Amygdala (tissue), 56 donors: Measurements from ENCODE around the gene PPM1E.
"Not testable (repeated sequence)": the region's sequence is repeated elsewhere in the genome, so short reads cannot be mapped to it uniquely, and the experiment has no call there.

ENCODE experiments used
- DNase-seq, 56 donors: peaks; one replicate each; lab custom pipeline; 2025; lab: John Stamatoyannopoulos, UW

The PPM1E gene

DNA sequence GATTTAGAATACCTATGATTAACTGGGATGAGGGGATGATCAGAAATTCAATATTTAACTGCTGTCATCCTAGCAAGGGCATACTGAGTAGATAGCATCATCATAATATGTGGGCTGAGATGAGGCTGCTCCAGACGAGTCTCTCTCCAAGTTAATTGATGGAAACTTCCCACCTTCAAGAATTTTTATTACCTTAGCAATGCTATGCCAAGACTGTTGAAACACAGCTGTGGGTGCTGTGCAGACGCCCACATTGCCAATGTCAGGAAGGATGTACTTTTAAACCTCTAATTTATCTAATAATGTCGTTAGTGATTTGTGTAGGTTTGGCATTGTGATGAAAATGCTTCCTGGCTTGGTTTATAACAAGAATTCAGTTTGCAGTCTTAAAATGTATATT, 180.6 kb downstream of the PPM1E start:
- DNase-seq = peak in 4 of 56 donors; percentile 2 to 13 (median 5)

DNA sequence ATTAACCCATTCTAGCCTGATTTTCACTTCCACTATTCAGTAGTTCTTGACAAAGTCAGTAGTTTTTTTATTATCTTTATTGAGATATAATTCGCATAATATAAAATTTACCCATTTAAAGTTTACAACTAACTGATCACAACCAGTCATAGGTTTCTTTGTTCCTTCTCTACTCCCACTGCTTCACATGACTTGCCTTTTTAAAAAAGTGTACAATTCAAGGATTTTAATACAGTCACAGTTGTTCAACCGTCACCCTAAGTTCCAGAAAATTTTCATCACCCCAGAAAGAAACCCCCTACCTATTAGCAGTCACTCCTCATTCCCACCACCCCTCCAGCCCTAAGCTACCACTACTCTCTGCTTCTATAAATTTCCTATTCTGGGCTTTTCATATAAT, 188.5 kb downstream of the PPM1E start:
- no peak for DNase-seq

DNA sequence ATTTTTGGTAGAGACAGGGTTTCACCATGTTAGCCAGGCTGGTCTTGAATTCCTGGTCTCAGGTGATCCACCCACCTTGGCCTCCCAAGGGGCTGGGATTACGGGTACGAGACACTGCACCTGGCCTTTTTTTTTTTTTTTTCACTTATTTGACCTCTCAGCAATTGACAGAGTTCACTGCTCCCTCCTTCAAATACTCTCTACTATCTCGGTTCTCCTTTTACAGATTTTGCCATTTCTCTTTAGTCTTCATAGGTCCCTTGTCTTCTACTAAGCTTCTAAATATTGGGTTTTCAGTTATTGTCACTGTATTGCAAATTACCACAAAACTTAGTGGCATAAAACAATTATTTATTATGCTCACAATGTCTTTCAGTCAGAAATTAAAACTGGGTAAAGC, 191.8 kb downstream of the PPM1E start:
- no peak for DNase-seq

DNA sequence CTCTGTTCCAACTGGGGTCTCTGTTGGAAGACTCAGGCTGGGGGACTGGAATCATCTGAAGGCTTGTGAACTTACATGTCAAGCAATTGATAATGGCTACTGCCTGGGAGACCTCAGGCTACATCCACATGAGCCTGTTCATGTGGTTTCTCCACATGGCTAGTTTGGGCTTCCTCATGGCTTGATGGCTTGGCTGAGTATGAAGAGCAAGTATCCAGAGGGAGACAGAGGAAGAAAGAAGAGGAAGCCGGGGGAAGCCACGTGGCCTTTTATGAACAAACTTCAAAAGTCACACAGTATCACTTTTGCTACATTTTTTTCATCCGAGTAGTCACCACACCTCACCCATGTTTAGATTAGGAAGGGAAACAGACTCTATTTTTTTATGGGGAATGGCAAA, 192.2 kb downstream of the PPM1E start:
- no peak for DNase-seq

DNA sequence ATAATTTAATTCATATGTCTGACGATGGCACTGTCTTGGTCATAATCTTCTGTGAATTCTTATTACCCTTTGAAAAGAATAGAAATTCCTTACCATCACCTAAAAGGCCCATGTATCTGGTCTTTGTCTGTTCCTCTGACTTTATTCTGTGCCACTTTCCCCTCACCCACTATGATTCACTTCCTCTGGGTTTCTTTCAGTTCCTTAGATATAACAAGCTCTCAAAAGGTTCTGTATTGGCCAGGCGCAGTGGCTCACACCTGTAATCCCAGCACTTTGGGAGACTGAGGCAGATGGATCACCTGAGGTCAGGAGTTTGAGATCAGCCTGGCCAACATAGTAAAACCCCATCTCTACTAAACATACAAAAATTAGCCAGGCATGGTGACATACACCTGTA, 198.7 kb downstream of the PPM1E start:
- not testable (repeated sequence) for DNase-seq

DNA sequence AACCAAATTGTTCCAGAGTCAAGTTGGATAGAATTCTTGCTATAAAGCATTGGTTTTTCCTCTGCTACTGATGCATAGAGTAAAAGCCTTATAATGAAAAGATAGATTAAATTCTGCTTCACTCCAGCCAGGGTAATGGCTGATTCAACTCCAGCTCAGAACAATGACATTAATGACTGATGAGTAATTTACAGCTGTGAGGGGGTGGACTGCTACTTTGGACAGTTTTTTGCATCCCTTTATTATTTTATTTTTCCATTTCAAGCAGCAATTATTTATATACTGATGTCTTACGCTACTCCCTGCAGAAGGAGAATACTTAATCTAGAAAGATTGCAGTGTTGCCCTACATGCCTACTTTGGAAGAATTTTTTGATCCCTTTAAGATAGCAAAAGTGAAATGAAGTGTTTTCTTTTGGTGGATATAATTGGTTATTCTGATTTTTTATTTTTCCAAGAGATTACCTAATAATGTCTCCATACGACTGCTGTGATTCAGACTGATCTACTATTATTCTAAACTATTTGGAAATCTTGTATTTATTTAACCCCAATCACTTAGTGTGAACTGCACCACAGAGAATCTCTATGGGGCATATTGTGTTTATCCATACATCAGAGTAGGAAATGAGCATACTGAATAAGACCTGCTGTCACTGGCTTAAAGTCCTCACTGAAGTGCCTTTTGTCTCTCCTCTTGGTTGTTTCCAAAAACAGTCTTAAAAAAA, 201.5 kb downstream of the PPM1E start:
- DNase-seq = no peak

DNA sequence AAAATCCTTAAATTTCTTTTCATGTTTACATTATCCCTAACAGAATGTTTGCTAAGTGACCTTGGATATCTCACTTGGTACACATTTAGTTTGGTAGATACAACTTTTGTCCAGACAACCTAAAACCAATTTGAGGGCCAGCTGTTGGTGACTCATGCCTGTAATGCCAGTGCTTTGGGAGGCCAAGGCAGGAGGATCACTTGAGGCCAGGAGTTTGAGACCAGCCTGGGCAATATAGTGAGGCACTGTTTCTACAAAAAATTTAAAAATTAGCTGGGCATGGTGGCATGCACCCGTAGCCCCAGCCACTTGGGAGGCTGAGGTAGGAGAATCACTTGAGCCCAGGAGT, 202.0 kb downstream of the PPM1E start:
- not testable (repeated sequence) for DNase-seq

DNA sequence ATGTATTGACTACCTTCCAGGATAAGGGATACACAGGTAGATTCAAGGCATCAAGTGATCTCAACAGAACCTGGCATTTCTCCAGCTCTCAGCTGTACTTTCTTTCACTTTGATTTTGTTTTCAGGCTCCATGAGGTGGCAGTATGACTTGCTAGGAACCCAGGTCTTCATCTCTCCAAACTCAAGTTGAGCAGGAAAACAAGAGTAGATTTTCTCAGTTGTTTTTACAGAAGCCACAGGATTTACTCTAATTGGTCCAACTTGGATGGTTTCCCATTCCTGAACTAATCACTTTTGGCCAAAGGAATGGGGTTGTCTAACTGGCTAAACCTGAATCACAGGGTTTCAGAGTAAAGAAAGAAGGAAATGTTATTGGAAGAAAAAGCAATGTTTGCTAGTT, 204.4 kb downstream of the PPM1E start:
- no peak for DNase-seq

DNA sequence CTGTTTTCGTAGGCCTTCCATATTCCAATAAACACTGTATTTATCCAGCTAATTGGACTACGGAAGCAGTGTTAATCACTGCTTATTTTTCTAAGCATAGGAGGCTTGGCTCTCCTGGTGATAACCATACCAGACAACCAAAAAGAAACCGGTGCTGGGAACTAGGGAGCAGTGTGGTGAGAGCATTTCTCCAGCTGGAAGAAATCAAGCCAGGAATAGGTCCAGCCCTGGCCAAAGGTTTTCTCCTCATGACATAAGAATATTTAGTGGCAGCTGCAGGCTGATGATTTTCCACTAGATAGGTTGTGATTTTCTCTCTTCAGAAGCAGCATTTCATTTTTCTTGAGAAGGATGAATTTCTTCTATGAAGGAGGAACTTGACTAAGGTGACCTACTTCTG, 209.6 kb downstream of the PPM1E start:
- no peak for DNase-seq

DNA sequence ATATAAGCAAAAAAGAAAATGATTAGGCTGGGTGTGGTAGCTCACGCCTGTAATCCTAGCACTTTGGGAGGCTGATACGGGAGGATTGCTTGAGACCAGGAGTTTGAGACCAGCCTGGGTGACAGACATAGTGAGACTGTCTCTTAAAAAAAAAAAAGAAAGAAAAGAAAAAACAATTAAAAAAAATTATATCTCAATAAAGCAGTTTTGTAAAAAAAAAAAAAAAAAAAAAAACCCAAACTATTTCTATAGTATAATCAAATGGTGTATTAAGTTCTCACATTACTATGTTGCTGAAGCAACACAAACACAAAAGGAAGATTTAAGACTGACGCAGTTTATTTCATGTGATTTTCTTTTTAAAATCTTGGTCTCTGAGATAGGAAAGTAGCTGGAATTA, 210.6 kb downstream of the PPM1E start:
- DNase-seq = no peak

DNA sequence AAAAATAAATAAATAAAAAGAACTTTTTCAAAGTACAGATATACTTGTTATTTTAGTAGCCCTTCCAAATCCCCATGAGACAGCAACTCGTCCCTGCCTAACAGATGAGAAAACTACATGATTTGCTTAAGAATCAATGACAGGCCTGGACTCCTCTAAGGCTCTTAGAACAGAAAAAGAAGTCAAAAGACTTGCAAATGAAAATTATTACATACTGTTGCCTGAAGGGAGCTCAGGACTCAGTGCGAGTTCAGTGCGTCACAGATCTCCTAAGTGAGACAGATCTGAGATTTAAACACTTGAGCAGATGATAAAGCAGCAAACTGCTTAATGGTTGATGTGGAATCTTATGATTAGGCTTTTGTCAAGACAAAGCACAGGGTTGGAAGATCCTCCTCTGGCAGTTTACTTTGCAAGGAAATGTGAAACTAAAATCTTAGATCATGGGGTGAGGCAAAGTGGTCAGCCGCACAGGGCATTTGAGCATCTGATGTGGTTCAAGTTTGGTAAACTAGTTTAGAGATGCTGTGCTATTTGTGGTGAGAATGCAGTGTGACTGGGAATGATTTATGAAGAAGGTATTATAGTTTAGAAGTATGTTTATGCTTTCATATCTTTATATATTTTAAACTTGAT, 212.9 kb downstream of the PPM1E start:
- no peak for DNase-seq

DNA sequence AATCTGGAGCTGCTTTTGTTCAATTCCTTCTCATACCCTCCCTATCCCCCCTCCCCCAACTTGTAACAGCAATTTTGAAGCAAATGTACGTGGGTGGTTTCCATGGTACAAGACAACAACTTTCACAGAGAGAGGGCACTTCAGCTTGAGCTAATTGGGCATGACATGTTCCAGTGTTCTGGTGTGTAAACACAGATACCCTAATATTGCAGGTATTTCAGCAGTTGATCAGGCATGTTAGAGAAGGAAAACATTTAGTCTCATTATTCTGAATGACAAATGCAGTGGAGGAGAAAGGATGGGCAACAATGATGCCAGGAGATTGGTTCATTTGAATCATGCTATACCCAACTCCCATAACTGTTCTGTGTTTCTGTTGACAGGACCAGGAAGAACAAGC, 213.5 kb downstream of the PPM1E start:
- DNase-seq = no peak

DNA sequence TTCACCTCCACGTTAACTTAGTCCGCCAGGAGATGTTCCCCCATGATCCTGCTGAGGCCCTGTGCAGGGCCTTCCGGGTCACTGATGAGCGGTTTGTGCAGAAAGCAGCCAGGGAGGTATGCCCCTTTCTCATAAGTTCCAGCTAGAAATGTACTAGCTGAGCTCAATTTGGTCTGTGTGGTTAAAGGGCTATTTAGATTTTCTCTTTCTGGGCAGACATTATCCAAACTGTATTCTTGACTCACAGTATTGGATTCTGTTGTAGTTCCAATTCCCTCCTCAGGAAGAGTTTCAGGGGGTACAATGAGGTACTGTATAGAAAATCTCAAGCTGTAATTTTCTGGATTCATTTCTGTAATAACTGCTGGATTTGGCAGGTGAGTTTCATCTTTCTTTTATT, 214.0 kb downstream of the PPM1E start:
- no peak for DNase-seq

DNA sequence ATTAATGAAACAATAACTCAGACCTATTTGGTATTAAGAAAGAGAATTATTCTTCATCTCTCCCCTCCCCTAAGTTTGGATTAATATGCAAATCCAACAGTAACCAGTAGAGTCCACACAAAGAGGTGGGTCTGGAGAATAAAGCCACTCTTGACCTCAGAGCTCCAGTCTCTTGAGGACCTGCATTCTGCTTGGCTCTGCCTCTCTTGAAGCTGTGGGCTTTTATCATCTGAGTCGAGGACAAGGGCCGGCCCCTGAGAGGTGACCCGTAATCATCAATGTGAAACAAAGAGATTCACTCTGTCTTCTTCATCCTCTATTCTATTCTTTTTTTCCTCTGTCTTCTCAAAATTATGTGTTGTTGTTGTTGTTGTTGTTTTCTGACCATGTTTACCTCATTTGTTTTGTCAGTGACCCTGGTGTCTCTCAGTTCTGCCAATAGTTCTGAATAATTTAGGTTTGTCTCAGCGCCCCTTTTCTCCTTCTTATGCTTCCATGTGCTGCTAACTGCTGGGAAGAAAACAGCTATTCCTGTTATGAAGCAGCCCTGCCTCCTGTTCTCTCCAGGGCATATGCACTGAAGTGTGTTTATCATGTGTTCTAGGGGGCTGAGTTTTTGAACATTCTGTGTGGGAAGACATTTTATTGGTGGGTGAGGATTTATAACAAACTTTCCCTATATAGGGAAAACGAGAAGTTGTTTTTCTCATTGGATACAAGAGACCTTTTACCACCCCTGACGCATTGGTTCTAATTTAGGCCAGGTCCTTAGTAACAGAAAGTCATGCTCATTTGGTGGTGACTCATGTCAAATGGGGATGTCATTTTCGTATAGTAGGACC, 215.2 kb downstream of the PPM1E start:
- DNase-seq = no peak

DNA sequence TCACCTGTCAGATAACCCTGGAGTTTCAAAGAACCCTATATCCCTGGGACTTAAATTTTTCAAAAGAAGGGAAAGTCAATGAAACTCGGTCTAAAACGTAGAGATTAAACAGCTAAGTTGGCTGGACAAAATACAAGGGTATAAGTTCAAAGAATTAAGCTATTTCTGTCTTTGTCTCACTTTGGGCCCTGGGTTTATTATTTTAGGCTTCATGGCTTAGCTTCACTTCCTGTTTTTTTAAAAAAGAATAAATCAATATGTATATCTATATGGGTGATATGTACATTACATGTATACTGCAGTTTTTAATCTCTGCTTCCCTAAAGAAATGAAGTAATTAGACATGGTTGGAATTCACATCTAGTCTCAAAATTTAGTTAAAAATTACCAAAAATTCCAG, 218.7 kb downstream of the PPM1E start:
- no peak for DNase-seq

DNA sequence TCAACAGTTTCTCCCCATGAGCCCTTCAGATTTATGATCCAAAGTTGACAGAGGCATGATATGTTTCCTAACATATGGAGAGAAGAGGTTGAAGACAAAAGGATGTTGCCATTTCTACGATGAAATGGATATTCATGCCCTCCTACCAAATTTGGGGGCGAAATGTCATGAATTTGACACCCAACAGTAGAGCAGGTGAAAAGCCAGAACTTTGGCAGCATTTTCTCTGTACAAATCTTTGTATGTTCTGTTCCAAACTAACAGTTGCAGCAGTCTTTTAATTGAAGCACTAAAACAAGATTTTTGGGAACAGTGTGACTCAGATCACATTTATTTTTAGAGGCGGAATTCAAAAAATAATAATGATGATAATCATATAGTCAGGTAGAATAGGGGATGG, 220.9 kb downstream of the PPM1E start:
- DNase-seq = no peak

DNA sequence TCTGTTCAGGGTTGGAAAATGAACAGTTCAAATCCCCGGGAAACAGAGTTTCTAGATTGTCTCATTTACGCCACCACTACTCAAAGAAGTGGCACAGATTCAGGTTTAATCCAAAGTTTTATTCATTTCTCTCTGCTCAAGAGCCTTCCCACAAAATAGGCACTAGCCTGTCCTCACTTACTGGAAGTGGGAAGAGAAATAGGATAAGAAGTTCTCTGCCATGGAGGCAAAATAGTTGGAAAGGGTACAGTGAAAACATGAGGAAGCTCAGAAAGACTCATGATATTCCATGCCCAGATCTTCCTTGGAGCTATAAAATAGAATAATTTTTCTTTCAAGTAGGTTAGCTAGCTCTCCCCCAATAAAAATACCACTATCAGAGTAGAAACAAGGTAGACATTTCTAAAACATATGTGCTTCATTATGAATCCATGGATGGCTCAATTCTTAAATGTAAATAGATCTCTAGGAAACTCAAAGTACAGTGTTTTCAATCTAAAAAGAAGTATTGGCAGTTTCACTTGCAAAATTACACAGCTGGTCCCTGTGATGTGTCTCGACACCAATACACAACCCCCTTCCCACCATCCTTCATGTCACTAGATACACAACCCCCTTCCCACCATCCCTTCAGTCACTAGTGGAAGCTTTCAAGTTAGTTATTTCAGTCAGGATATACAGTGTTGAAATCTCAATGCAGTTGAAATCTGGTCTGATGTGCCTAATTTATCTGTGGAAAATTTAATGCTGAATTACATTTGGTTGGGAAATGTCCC, 225.2 kb downstream of the PPM1E start:
- no peak for DNase-seq

DNA sequence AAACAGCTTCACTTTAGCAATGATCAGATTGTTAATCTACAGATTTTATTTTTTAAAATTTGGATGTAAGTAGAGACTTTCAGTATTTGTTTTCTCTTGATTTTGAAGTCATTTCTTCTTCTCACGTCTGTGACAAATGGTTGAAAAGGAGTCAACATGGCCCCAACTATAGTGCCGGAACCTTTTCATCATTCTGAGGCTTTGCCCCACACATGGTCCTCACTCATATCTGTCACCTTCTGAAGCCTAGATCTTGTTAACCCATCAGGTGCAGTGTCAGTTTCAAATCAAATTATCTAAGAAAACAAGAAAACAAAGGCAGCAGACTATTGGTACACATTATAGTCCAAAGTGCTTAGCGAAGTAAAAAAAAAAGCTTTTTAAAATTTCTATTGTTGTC, 227.0 kb downstream of the PPM1E start:
- DNase-seq = no peak

DNA sequence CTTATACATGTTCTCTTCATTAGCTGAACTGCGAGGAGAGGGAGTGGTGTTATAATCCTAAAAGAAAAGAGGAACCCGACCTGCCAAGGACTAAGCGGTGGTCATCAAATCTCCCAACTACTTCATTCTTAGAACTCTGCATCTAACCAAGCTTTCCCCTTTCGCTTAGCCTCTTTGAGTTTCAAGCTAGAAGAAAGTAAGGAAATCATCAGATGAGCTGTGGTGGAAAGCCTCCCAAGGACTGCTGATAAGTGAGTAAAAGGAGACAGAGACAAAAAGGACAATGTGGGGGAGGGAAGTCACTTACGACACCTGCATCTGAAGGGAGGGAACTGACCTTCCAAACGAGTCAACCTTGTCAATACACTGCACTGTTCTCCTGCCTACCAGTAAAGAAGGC, 229.7 kb downstream of the PPM1E start:
- no peak for DNase-seq

DNA sequence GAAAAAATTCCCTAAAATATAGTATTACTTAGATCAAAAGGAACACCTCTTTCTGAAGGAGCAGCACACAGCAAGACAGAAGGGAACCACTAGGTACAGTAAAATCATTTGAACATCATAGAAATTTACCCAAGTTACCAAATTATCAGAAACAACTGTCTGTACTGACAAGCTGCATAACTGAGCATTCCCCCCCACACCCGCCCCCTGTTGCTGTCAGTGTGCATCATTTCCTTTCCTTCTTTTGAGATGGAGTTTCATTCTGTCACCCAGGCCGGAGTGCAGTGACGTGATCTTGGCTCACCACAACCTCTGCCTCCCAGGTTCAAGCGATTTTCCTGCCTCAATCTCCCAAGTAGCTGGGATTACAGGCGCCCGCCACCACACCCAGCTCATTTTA, 230.3 kb downstream of the PPM1E start:
- no peak for DNase-seq

DNA sequence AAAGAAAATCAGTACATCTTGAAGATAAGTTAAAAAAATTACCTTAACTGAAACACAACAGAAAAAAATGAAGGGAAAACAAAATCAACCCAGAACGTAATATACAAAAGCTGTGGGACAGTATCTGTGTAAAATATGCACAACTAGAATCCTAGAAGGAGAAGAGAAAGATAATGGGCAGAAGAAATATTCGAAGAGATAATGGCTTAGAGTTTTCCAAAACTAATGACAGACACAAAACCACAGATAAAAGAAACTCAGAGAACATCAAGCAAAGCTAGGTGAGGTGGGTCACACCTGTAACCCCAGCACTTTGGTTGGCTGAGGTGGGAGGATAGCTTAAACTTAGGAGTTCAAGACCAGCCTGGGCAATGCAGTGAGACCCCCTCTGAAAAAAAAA, 234.0 kb downstream of the PPM1E start:
- no peak for DNase-seq
